ENCODE measurements around the gene TESK2. TPM values are rescaled to one million over a fixed set of nuclear protein-coding genes. Genes with fewer than 3 reads are reported as not detected.

TESK2 gene
- total RNA-seq, 4 donors from 2014 or later = 1.4 to 4.3 (median 3.7) TPM

GRCh38 chr1:45302505-45303150 lies 188.3 kb downstream of the TESK2 start:
- DNase-seq (ENCODE audit: low spot score) (no peak), ATAC-seq (ENCODE audit: low FRiP score) (no peak)
- no peak for TF ChIP-seq CTCF (IDR thresholded peaks at IDR 0.05)

- DNase-seq (ENCODE audit: low spot score) = no peak
- ATAC-seq (ENCODE audit: low FRiP score) = no peak
- no peak for TF ChIP-seq CTCF (IDR thresholded peaks at IDR 0.05)
Observed at GRCh38 chr1:45300669-45300997, 190.3 kb downstream of the TESK2 start.

- no peak for ATAC-seq (ENCODE audit: low FRiP score)
- no peak for TF ChIP-seq CTCF (IDR thresholded peaks at IDR 0.05)
- DNase-seq (ENCODE audit: low spot score) = no peak
Observed at GRCh38 chr1:45299981-45300668, 190.8 kb downstream of the TESK2 start.

GRCh38 chr1:45299296-45299695 lies 191.7 kb downstream of the TESK2 start:
- DNase-seq (ENCODE audit: low spot score) = no peak
- ATAC-seq (ENCODE audit: low FRiP score) = no peak
- no peak for TF ChIP-seq CTCF (IDR thresholded peaks at IDR 0.05)

- ATAC-seq (ENCODE audit: low FRiP score) = no peak
- DNase-seq (ENCODE audit: low spot score) = no peak
- no peak for TF ChIP-seq CTCF (IDR thresholded peaks at IDR 0.05)
Observed at GRCh38 chr1:45297666-45298356, 193.2 kb downstream of the TESK2 start.

Other genes starting within 250 kb of the TESK2 start
- 1 to 10 TPM in 1 of 4 donors, not detected in 3; 2.0 TPM for gene HPDL, start 164.3 kb downstream of the TESK2 start, total RNA-seq
- 10 to 100 TPM in 1 of 4 donors, 1 to 10 TPM in 3; 6.1 to 14.3 (median 7.4) TPM for gene TOE1, start 151.0 kb downstream of the TESK2 start, total RNA-seq
- gene MUTYH, start 150.7 kb downstream of the TESK2 start, total RNA-seq = 10 to 100 TPM; 11.5 to 28.1 (median 12.8) TPM
- gene CCDC163, start 8.9 kb upstream of the TESK2 start, total RNA-seq = 1 to 10 TPM in 1 of 4 donors, under 1 TPM in 3; 0.44 to 1.3 (median 0.67) TPM
- gene MMACHC, start 9.1 kb upstream of the TESK2 start, total RNA-seq = 1 to 10 TPM; 1.8 to 4.4 (median 3.2) TPM
- 100 to 1,000 TPM; 194 to 363 (median 269) TPM for gene PRDX1, start 30.7 kb upstream of the TESK2 start, total RNA-seq
- gene AKR1A1, start 59.7 kb upstream of the TESK2 start, total RNA-seq = 100 to 1,000 TPM in 1 of 4 donors, 10 to 100 TPM in 3; 76.6 to 114 (median 86.2) TPM
- gene NASP, start 92.9 kb upstream of the TESK2 start, total RNA-seq = 10 to 100 TPM; 48.0 to 96.5 (median 80.6) TPM
- gene CCDC17, start 132.9 kb upstream of the TESK2 start, total RNA-seq = 1 to 10 TPM in 3 of 4 donors, under 1 TPM in 1; 0.84 to 8.4 (median 2.7) TPM
- gene GPBP1L1, start 195.4 kb upstream of the TESK2 start, total RNA-seq = 100 to 1,000 TPM in 3 of 4 donors, 10 to 100 TPM in 1; 75.1 to 116 (median 105) TPM
- gene TMEM69, start 197.0 kb upstream of the TESK2 start, total RNA-seq = 10 to 100 TPM; 14.3 to 22.3 (median 21.2) TPM